Stimulated activated CD8-positive, alpha-beta memory T cell treated with anti-CD3 and anti-CD28 coated beads, Interleukin-15, amount 100 ng/mL, for 1 hour (primary cell): Measurements from ENCODE around the gene SLAMF9.

Experiments
- DNase-seq: peaks from one replicate; pipeline ENCODE4 v3.0.0-alpha.2; 2020; ENCODE audit warnings: low read depth

SLAMF9 gene

GRCh38 chr1:159974350-159974965, 20.4 kb upstream of the SLAMF9 start:
- DNase-seq: no peak

GRCh38 chr1:159973350-159973940, 19.4 kb upstream of the SLAMF9 start:
- no peak for DNase-seq

- no peak for DNase-seq
Measured at GRCh38 chr1:159972443-159973205, 18.6 kb upstream of the SLAMF9 start.

- DNase-seq: no peak
Measured at GRCh38 chr1:159970932-159971342, 16.9 kb upstream of the SLAMF9 start.

GRCh38 chr1:159968901-159969300, 14.9 kb upstream of the SLAMF9 start:
- DNase-seq: no peak

- DNase-seq: no peak
Measured at GRCh38 chr1:159965263-159965662, 11.2 kb upstream of the SLAMF9 start.

- no peak for DNase-seq
Measured at GRCh38 chr1:159964144-159964543, 10.1 kb upstream of the SLAMF9 start.

- no peak for DNase-seq
Measured at GRCh38 chr1:159962176-159962575, 8.1 kb upstream of the SLAMF9 start.

GRCh38 chr1:159961636-159962035, 7.6 kb upstream of the SLAMF9 start:
- no peak for DNase-seq

GRCh38 chr1:159960721-159961381, 6.8 kb upstream of the SLAMF9 start:
- DNase-seq: no peak

- no peak for DNase-seq
Measured at GRCh38 chr1:159959451-159959850, 5.4 kb upstream of the SLAMF9 start.

- no peak for DNase-seq
Measured at GRCh38 chr1:159958719-159959380, 4.8 kb upstream of the SLAMF9 start.

- DNase-seq: no peak
Measured at GRCh38 chr1:159957824-159958268, 3.8 kb upstream of the SLAMF9 start.

- no peak for DNase-seq
Measured at GRCh38 chr1:159955456-159955855, 1.4 kb upstream of the SLAMF9 start.

- no peak for DNase-seq
Measured at GRCh38 chr1:159952932-159953331, 1.1 kb downstream of the SLAMF9 start.

GRCh38 chr1:159951551-159951950, 2.5 kb downstream of the SLAMF9 start:
- no peak for DNase-seq

GRCh38 chr1:159951016-159951415, 3.0 kb downstream of the SLAMF9 start:
- no peak for DNase-seq

GRCh38 chr1:159949981-159950381, 4.1 kb downstream of the SLAMF9 start:
- DNase-seq: no peak

- no peak for DNase-seq
Measured at GRCh38 chr1:159949123-159949522, 4.9 kb downstream of the SLAMF9 start.

GRCh38 chr1:159947942-159948341, 6.1 kb downstream of the SLAMF9 start:
- DNase-seq: no peak

- no peak for DNase-seq
Measured at GRCh38 chr1:159946242-159947187, 7.5 kb downstream of the SLAMF9 start.
